ENCODE results near the gene ADAM12. TPM values are rescaled to one million over a fixed set of nuclear protein-coding genes. Genes with fewer than 3 reads are reported as not detected.

ADAM12 gene
- polyA plus RNA-seq, 1 of the 3 experiments (the other 2 are of a cell fraction): 25.0 TPM

DNA sequence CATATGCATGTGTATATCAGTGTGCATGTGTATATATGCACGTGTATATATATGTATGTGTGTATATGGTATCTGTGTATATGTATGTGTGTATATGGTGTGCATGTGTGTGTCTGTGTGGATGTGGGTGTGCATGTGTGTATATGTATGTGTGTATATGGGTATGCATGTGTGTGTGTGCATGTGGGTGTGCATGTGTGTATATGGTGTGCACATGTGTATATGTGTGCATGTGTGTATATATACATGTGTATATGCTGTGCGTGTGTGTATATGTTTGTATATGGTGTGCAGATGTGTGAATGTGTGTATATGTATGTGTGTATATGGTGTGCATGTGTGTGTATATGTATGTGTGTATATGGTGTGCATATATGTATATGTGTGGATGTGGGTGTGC is 245.2 kb downstream of the ADAM12 start (continued):
- TF ChIP-seq, protein P1, sequence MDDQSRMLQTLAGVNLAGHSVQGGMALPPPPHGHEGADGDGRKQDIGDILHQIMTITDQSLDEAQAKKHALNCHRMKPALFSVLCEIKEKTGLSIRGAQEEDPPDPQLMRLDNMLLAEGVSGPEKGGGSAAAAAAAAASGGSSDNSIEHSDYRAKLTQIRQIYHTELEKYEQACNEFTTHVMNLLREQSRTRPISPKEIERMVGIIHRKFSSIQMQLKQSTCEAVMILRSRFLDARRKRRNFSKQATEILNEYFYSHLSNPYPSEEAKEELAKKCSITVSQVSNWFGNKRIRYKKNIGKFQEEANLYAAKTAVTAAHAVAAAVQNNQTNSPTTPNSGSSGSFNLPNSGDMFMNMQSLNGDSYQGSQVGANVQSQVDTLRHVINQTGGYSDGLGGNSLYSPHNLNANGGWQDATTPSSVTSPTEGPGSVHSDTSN (IDR thresholded peaks at IDR 0.05): no peak
- TF ChIP-seq, protein P2, sequence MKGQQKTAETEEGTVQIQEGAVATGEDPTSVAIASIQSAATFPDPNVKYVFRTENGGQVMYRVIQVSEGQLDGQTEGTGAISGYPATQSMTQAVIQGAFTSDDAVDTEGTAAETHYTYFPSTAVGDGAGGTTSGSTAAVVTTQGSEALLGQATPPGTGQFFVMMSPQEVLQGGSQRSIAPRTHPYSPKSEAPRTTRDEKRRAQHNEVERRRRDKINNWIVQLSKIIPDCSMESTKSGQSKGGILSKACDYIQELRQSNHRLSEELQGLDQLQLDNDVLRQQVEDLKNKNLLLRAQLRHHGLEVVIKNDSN (IDR thresholded peaks at IDR 0.05; ENCODE audit: borderline replicate concordance, low read depth): no peak
- TF ChIP-seq FOSL2 (IDR thresholded peaks at IDR 0.05; ENCODE audit: borderline replicate concordance, low read depth) (no peak), GABPA (IDR thresholded peaks at IDR 0.05; ENCODE audit: low read depth) (no peak), POLR2AphosphoS5 (IDR thresholded peaks at IDR 0.05; ENCODE audit: low read depth, low read length) (no peak)

- Histone ChIP-seq H3F3A (replicated peaks; ENCODE audit: insufficient read depth) (peaks cover 3% of the 10 kb centered on the region), H3K9me2 (no peaks in the 10 kb centered on the region), H3K4me3 (ENCODE audit: low read depth in 2 of 2, low read length in 1 of 2) (no peak overlapping the region), H3K27me3 (ENCODE audit: insufficient read depth) (no peaks in the 10 kb centered on the region), H3K79me2 (ENCODE audit: insufficient read depth) (no peaks in the 10 kb centered on the region), H3K36me3 (replicated peaks in 1 of 2; ENCODE audit: control insufficient read depth in 1 of 2, insufficient read depth in 2 of 2, low read length in 1 of 2) (no peaks in the 10 kb centered on the region), H3K4me2 (no peak overlapping the region), H2AFZ (ENCODE audit: low read depth) (no peak overlapping the region), H3K27ac (ENCODE audit: low read depth in 2 of 2, low read length in 1 of 2) (no peak overlapping the region), H3K4me1 (ENCODE audit: control insufficient read depth in 1 of 2, insufficient read depth in 2 of 2, low read depth in 1 of 2, low read length in 1 of 2) (peaks cover 0 to 8% of the 10 kb centered on the region in 2 experiments; a peak in 2 of 4 replicates), H3K9me3 (no peaks in the 10 kb centered on the region), H4K20me1 (ENCODE audit: insufficient read depth) (no peaks in the 10 kb centered on the region), H3K9ac (no peak overlapping the region)
- ChIA-PET CTCF (no interaction called here), POLR2A (no interaction called here)
- no peak for TF ChIP-seq NRF1 (IDR thresholded peaks at IDR 0.05; ENCODE audit: low read depth, low read length)
- no peak for TF ChIP-seq NFIC (IDR thresholded peaks at IDR 0.05; ENCODE audit: borderline replicate concordance)
- TF ChIP-seq RXRA (IDR thresholded peaks at IDR 0.05; ENCODE audit: borderline replicate concordance, low read depth): no peak
- no peak for TF ChIP-seq EP300 (IDR thresholded peaks at IDR 0.05; ENCODE audit: borderline replicate concordance in 1 of 2, low read depth in 1 of 2, low read length in 1 of 2)
- TF ChIP-seq REST (IDR thresholded peaks at IDR 0.05; ENCODE audit: low read depth, low read length): no peak
- TF ChIP-seq TEAD4 (IDR thresholded peaks at IDR 0.05; ENCODE audit: borderline replicate concordance, insufficient read depth): no peak
- no peak for TF ChIP-seq ELF1 (IDR thresholded peaks at IDR 0.05)
- no peak for TF ChIP-seq GABPA (IDR thresholded peaks at IDR 0.05; ENCODE audit: low read depth)
- TF ChIP-seq MEF2A (IDR thresholded peaks at IDR 0.05; ENCODE audit: borderline replicate concordance, low read depth): no peak
- no peak for TF ChIP-seq POLR2AphosphoS5 (IDR thresholded peaks at IDR 0.05; ENCODE audit: low read depth, low read length)
- no peak for TF ChIP-seq SMC3 (IDR thresholded peaks at IDR 0.05; ENCODE audit: low read depth, low read length)
- no peak for TF ChIP-seq YY1 (IDR thresholded peaks at IDR 0.05; ENCODE audit: low read depth)
- TF ChIP-seq, protein P3, sequence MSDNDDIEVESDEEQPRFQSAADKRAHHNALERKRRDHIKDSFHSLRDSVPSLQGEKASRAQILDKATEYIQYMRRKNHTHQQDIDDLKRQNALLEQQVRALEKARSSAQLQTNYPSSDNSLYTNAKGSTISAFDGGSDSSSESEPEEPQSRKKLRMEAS (IDR thresholded peaks at IDR 0.05; ENCODE audit: low read depth): no peak
- TF ChIP-seq SIN3A (IDR thresholded peaks at IDR 0.05; ENCODE audit: borderline replicate concordance, low read depth, low read length): no peak
- TF ChIP-seq, protein P2 (IDR thresholded peaks at IDR 0.05; ENCODE audit: borderline replicate concordance, low read depth): no peak
- TF ChIP-seq RAD21 (IDR thresholded peaks at IDR 0.05; ENCODE audit: low read length): no peak
- TF ChIP-seq, protein P4, sequence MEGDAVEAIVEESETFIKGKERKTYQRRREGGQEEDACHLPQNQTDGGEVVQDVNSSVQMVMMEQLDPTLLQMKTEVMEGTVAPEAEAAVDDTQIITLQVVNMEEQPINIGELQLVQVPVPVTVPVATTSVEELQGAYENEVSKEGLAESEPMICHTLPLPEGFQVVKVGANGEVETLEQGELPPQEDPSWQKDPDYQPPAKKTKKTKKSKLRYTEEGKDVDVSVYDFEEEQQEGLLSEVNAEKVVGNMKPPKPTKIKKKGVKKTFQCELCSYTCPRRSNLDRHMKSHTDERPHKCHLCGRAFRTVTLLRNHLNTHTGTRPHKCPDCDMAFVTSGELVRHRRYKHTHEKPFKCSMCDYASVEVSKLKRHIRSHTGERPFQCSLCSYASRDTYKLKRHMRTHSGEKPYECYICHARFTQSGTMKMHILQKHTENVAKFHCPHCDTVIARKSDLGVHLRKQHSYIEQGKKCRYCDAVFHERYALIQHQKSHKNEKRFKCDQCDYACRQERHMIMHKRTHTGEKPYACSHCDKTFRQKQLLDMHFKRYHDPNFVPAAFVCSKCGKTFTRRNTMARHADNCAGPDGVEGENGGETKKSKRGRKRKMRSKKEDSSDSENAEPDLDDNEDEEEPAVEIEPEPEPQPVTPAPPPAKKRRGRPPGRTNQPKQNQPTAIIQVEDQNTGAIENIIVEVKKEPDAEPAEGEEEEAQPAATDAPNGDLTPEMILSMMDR (IDR thresholded peaks at IDR 0.05): no peak
- TF ChIP-seq RFX5 (IDR thresholded peaks at IDR 0.05; ENCODE audit: low read length): no peak
- no peak for TF ChIP-seq IRF3 (IDR thresholded peaks at IDR 0.05; ENCODE audit: low read depth, low read length)
- 87% methylated on average over 4 of the region's 4 CpGs for WGBS (ENCODE audit: low lambda C conversion rate)
- no peak for DNase-seq
Measured at GRCh38 chr10:126140746-126141273, 247.5 kb downstream of the ADAM12 start.

All from SK-N-SH (cell line).